GM12878 (cell line): ENCODE results near the gene MALRD1.

Source experiments
- BHLHE40 ChIP-seq, 2 experiments: fragments of 450-650 bp in 1 of 2; IDR thresholded peaks; 2 replicates each; pipeline ENCODE4 v1.6.1; 2011 to 2017; ENCODE audit warnings: low read depth in 2 of 2, borderline replicate concordance in 1 of 2, improper control_type of control experiment in 1 of 2, low read length in 1 of 2, mild to moderate bottlenecking in 1 of 2
- CHD2 ChIP-seq: IDR thresholded peaks from 2 replicates; pipeline ENCODE4 v1.6.1; 2011; ENCODE audit warnings: low read depth, low read length, improper control_type of control experiment, borderline replicate concordance
- CTCF ChIP-seq, 3 experiments: IDR thresholded peaks in 2 of 3; conservative IDR thresholded peaks in 1 of 3; 2 replicates each; pipeline ENCODE4 v1.5.1; 2011; ENCODE audit warnings: low read depth in 3 of 3, low read length in 3 of 3, mild to moderate bottlenecking in 3 of 3, control low read depth in 2 of 3, moderate library complexity in 2 of 3, inconsistent platforms in 1 of 3, mixed read lengths in 1 of 3; ENCODE audit not compliant: control insufficient read depth in 2 of 3, insufficient read depth in 1 of 3; ENCODE audit errors: extremely low read depth in 1 of 3
- GABPA ChIP-seq: IDR thresholded peaks from 2 replicates; pipeline ENCODE4 v1.6.1; 2014; ENCODE audit warnings: antibody characterized with exemption, low read depth, mild to moderate bottlenecking, inconsistent platforms
- MTA3 ChIP-seq: IDR thresholded peaks from 2 replicates; pipeline ENCODE4 v1.6.1; 2012; ENCODE audit warnings: low read length, inconsistent platforms, borderline replicate concordance
- NFYB ChIP-seq: IDR thresholded peaks from 2 replicates; pipeline ENCODE4 v1.6.1; 2011; ENCODE audit warnings: low read depth, mild to moderate bottlenecking, low read length, improper control_type of control experiment, moderate library complexity; ENCODE audit not compliant: insufficient read depth
- POLR2A ChIP-seq: IDR thresholded peaks from 2 replicates; pipeline ENCODE4 v1.6.1; 2011; ENCODE audit warnings: low read depth, mild to moderate bottlenecking, low read length
- RAD51 ChIP-seq: fragments of 450-650 bp; IDR thresholded peaks from 2 replicates; pipeline ENCODE4 v1.6.1; 2016; ENCODE audit warnings: moderate library complexity, mild to moderate bottlenecking, inconsistent platforms
- ZNF274 ChIP-seq: IDR thresholded peaks from one replicate; pipeline ENCODE4 v1.8.0; 2011; ENCODE audit not compliant: insufficient read length, insufficient read depth
- TF ChIP-seq, protein P1 (sequence below): IDR thresholded peaks from 2 replicates; pipeline ENCODE4 v1.6.1; 2012; ENCODE audit warnings: low read depth, low read length, improper control_type of control experiment

DNA sequence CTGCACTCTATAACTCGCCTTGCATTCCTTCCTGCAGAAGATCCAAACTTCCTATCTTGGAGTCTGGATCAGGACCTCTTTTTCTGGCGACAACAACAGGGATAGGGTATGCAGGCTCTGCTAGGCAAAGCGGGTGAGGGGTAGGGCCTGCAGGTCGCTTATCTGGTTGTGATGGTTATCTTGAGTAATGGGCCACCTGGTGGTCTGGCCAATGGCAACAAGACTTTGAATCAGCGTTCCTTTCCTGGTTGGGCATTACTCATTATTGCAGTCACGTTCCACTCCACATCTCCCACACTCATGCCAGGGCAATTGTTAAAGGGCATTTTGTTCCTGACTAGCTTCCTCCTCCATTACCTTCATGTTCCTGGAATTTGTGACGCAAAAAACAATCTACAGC lies 719.3 kb downstream of the MALRD1 start:
- no peak for TF ChIP-seq CTCF (IDR thresholded peaks at IDR 0.05 in 2 of 3, conservative IDR thresholded peaks at IDR 0.05 in 1 of 3; ENCODE audit: control insufficient read depth in 2 of 3, extremely low read depth in 1 of 3, insufficient read depth in 1 of 3, low read depth in 3 of 3, low read length in 3 of 3)
- TF ChIP-seq ZNF274: no peak
- no peak for TF ChIP-seq RAD51
- no peak for TF ChIP-seq GABPA
- no peak for TF ChIP-seq CHD2
- TF ChIP-seq NFYB: no peak
- no peak for TF ChIP-seq POLR2A
- TF ChIP-seq BHLHE40 (IDR thresholded peaks at IDR 0.05; ENCODE audit: borderline replicate concordance in 1 of 2, low read depth in 2 of 2, low read length in 1 of 2): no peak
- no peak for TF ChIP-seq MTA3
- TF ChIP-seq, protein P1, sequence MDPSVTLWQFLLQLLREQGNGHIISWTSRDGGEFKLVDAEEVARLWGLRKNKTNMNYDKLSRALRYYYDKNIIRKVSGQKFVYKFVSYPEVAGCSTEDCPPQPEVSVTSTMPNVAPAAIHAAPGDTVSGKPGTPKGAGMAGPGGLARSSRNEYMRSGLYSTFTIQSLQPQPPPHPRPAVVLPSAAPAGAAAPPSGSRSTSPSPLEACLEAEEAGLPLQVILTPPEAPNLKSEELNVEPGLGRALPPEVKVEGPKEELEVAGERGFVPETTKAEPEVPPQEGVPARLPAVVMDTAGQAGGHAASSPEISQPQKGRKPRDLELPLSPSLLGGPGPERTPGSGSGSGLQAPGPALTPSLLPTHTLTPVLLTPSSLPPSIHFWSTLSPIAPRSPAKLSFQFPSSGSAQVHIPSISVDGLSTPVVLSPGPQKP: no peak
